Endothelial cell of umbilical vein (primary cell): ENCODE results near the gene TEC. TPM values are rescaled to one million over a fixed set of nuclear protein-coding genes. Genes with fewer than 3 reads are reported as not detected.

ENCODE experiments used
- BruUV-seq: library from RNA; stranded (reverse); fragments of 400-500 nt; replicated peaks from 2 replicates; lab custom pipeline; 2021; lab: Mats Ljungman, UMichigan
- CTCF ChIA-PET: fragments of 300-600, 350-600 bp; sonication (Branson Sonifier 250); formaldehyde crosslinking; loops from one replicate; lab custom pipeline; 2021; ENCODE audit warnings: antibody characterized with exemption, inconsistent platforms; lab: Charles Lee
- POLR2A ChIA-PET: fragments of 300-600, 350-600 bp; sonication (Branson Sonifier 250); formaldehyde crosslinking; loops from one replicate; lab custom pipeline; 2021; ENCODE audit warnings: antibody characterized with exemption, inconsistent platforms; lab: Charles Lee
- DNase-seq: peaks from one replicate; pipeline ENCODE4 v3.0.0-alpha.2; 2011; ENCODE audit warnings: low read depth, low spot score
- FAIRE-seq: peaks from 2 replicates; lab custom pipeline; 2011; peaks lifted over from hg19 to GRCh38; lab: Jason Lieb, UNC
- H2AFZ ChIP-seq: 2 replicates; pipeline ENCODE4 v1.6.0; 2012; ENCODE audit warnings: low read depth, low read length, control low read depth, inconsistent platforms
- H3K27ac ChIP-seq: 2 replicates; pipeline ENCODE4 v1.5.1; 2011; ENCODE audit warnings: low read depth, mild to moderate bottlenecking, control low read depth, low read length, moderate library complexity; ENCODE audit not compliant: insufficient read depth
- H3K27me3 ChIP-seq, 2 experiments: 2 replicates each; pipeline versions ENCODE4 v1.6.0 to v1.6.1; 2011; ENCODE audit warnings: low read length in 2 of 2, mixed read lengths in 1 of 2; ENCODE audit not compliant: control insufficient read depth in 2 of 2, insufficient read depth in 2 of 2
- H3K36me3 ChIP-seq, 2 experiments: 2 replicates in 1 of 2; 3 replicates in 1 of 2; pipeline ENCODE4 v1.5.1; 2011; ENCODE audit warnings: low read length in 2 of 2, mild to moderate bottlenecking in 1 of 2, moderate library complexity in 1 of 2; ENCODE audit not compliant: control insufficient read depth in 2 of 2, insufficient read depth in 2 of 2; ENCODE audit errors: extremely low read depth in 1 of 2
- H3K4me1 ChIP-seq: 3 replicates; pipeline ENCODE4 v1.5.1; 2011; ENCODE audit warnings: mild to moderate bottlenecking, low read length; ENCODE audit not compliant: control insufficient read depth, insufficient read depth; ENCODE audit errors: extremely low read depth
- H3K4me2 ChIP-seq: 2 replicates; pipeline ENCODE4 v1.6.1; 2011; ENCODE audit warnings: low read length, control low read depth, mixed read lengths; ENCODE audit not compliant: insufficient read depth
- H3K4me3 ChIP-seq, 3 experiments: fragments of 200-600 bp in 1 of 3; sonication (generic), shearing (Covaris generic) in 1 of 3; replicated peaks in 1 of 3; 2 replicates each; pipeline ENCODE4 v1.5.1; 2011 to 2016; ENCODE audit warnings: control low read depth in 3 of 3, low read length in 3 of 3, mild to moderate bottlenecking in 2 of 3, inconsistent platforms in 1 of 3, low read depth in 1 of 3, moderate library complexity in 1 of 3; ENCODE audit not compliant: insufficient read depth in 1 of 3
- H3K79me2 ChIP-seq: 2 replicates; pipeline ENCODE4 v1.6.0; 2012; ENCODE audit warnings: low read length, inconsistent platforms; ENCODE audit not compliant: control insufficient read depth, insufficient read depth
- H3K9ac ChIP-seq: replicated peaks from 2 replicates; pipeline ENCODE3; 2011; ENCODE audit warnings: low read length, control low read depth; ENCODE audit not compliant: insufficient read depth; ENCODE audit errors: extremely low read depth
- H3K9me1 ChIP-seq: replicated peaks from 3 replicates; pipeline ENCODE4 v1.6.0; 2011; ENCODE audit warnings: mild to moderate bottlenecking, low read length; ENCODE audit not compliant: control insufficient read depth, insufficient read depth; ENCODE audit errors: extremely low read depth
- H3K9me3 ChIP-seq: replicated peaks from 2 replicates; pipeline ENCODE4 v1.5.1; 2012; ENCODE audit warnings: low read length, inconsistent platforms; ENCODE audit not compliant: control insufficient read depth, insufficient read depth
- H4K20me1 ChIP-seq: replicated peaks from 2 replicates; pipeline ENCODE3; 2011; ENCODE audit warnings: mild to moderate bottlenecking, low read length; ENCODE audit not compliant: control insufficient read depth, insufficient read depth; ENCODE audit errors: extremely low read depth
- CTCF ChIP-seq, 2 donors: IDR thresholded peaks; 1 replicate in 1 of 2; 2 replicates in 1 of 2; pipeline ENCODE4 v1.5.1; 2011; ENCODE audit warnings: low read length in 2 of 2, mild to moderate bottlenecking in 2 of 2, moderate library complexity in 2 of 2, control low read depth in 1 of 2, inconsistent platforms in 1 of 2, low read depth in 1 of 2; ENCODE audit not compliant: insufficient read depth in 1 of 2; ENCODE audit errors: extremely low read depth in 1 of 2
- EZH2 ChIP-seq: IDR thresholded peaks from 2 replicates; pipeline ENCODE4 v1.6.1; 2012; ENCODE audit warnings: borderline replicate concordance, low read depth, mild to moderate bottlenecking, moderate library complexity, low read length, inconsistent platforms; ENCODE audit not compliant: severe bottlenecking
- FOS ChIP-seq: IDR thresholded peaks from 2 replicates; pipeline ENCODE4 v1.6.1; 2011; ENCODE audit warnings: mild to moderate bottlenecking, low read length, moderate library complexity, borderline replicate concordance; ENCODE audit not compliant: insufficient read depth
- GATA2 ChIP-seq: IDR thresholded peaks from 2 replicates; pipeline ENCODE4 v1.7.0; 2011; ENCODE audit warnings: low read depth, mild to moderate bottlenecking, moderate library complexity, mixed read lengths, low read length; ENCODE audit not compliant: insufficient read length, insufficient read depth
- JUN ChIP-seq: IDR thresholded peaks from 2 replicates; pipeline ENCODE4 v1.6.1; 2011; ENCODE audit warnings: borderline replicate concordance, low read depth; ENCODE audit not compliant: insufficient read length, insufficient read depth
- MAX ChIP-seq: IDR thresholded peaks from 2 replicates; pipeline ENCODE4 v1.6.1; 2011; ENCODE audit not compliant: insufficient read depth, insufficient read length
- MYC ChIP-seq: IDR thresholded peaks from one replicate; pipeline ENCODE4 v1.6.1; 2011; ENCODE audit warnings: mild to moderate bottlenecking, low read depth, low read length
- POLR2A ChIP-seq: IDR thresholded peaks from 2 replicates; pipeline ENCODE4 v1.6.1; 2012; ENCODE audit warnings: low read depth, mild to moderate bottlenecking, control low read depth, low read length
- POLR2AphosphoS5 ChIP-seq: IDR thresholded peaks from 2 replicates; pipeline ENCODE4 v1.6.1; 2012; ENCODE audit warnings: low read depth, mild to moderate bottlenecking, control low read depth, low read length, moderate library complexity; ENCODE audit not compliant: insufficient read depth
- dilution Hi-C: fragments of 300-500 bp; cut with MboI; formaldehyde crosslinking; loops from one replicate; pipeline ENCODE4 v1.15.0; 2019; ENCODE audit warnings: low sequenced_read_pairs; ENCODE audit not compliant: extremely low pct_ligation_motif_present
- intact Hi-C: fragments of 100-400 bp; cut with micrococcal nuclease; formaldehyde crosslinking; loops from one replicate; pipeline ENCODE4 v1.10.0; 2022
- polyA plus RNA-seq, 4 experiments: library from polyadenylated mRNA; depleted of rRNA in 3 of 4; stranded (reverse) in 3 of 4; unstranded in 1 of 4; fragments of >200 nt; gene quantifications; 2 replicates each; pipeline versions ENCODE4 v1.2.1 to v1.2.3, GENCODE V29; 2011 to 2012; ENCODE audit warnings: missing spikeins in 1 of 4
- total RNA-seq: library from RNA; stranded (reverse); gene quantifications from 2 replicates; pipeline ENCODE4 v1.2.3, GENCODE V29; 2021

The TEC gene
- total and polyA plus RNA-seq, 2 donors (not counting 3 experiments of a cell fraction or from before 2014, with no cell fraction given) = 0.08 to 0.86 TPM

- no peak overlapping the region for H2AFZ ChIP-seq
- no peak for TF ChIP-seq FOS
- TF ChIP-seq GATA2 = no peak
- TF ChIP-seq POLR2AphosphoS5 = no peak
- TF ChIP-seq CTCF (IDR thresholded peaks at IDR 0.05; ENCODE audit: extremely low read depth in 1 of 2, insufficient read depth in 1 of 2, low read depth in 1 of 2, low read length in 2 of 2) = no peak
- TF ChIP-seq JUN = no peak
- TF ChIP-seq EZH2 = no peak
- TF ChIP-seq MAX = no peak
- TF ChIP-seq POLR2A = no peak
- no peak for TF ChIP-seq MYC
- ChIA-PET CTCF (interaction anchor here (1.1 kb wide), 1 partner anchor 10 kb away, joined by 4 read pairs; no protein-coding TSS in a partner anchor), POLR2A (no interaction called here)
- H3K4me3 ChIP-seq = no peak overlapping the region
- no peak overlapping the region for H3K27ac ChIP-seq
- no peaks in the 10 kb centered on the region for H3K36me3 ChIP-seq
- no peak overlapping the region for H3K4me2 ChIP-seq
- BruUV-seq = no TSS peak
- H3K79me2 ChIP-seq = no peaks in the 10 kb centered on the region
- DNase-seq = no peak
- H3K4me1 ChIP-seq = no peaks in the 10 kb centered on the region
- H3K9ac ChIP-seq = no peak overlapping the region
- dilution Hi-C loops = no loop called here
- intact Hi-C loops = no loop called here
- H3K9me3 ChIP-seq = no peaks in the 10 kb centered on the region
- no peaks in the 10 kb centered on the region for H4K20me1 ChIP-seq
- no peak for FAIRE-seq
- peaks cover 0 to 3% of the 10 kb centered on the region in 2 experiments for H3K27me3 ChIP-seq
- H3K9me1 ChIP-seq = no peaks in the 10 kb centered on the region
These were observed 8.4 kb downstream of the TEC start for GRCh38 chr4:48261281-48261680.
